ENCODE results near the gene HBD.
"Not testable (repeated sequence)": the region's sequence is repeated elsewhere in the genome, so short reads cannot be mapped to it uniquely, and the experiment has no call there.

HBD gene

GRCh38 chr11:5252919-5253265 lies 18.6 kb upstream of the HBD start:
- DNase-seq (ENCODE audit: low spot score) = no peak

- DNase-seq (ENCODE audit: low spot score) = no peak
Observed at GRCh38 chr11:5252192-5252918, 18.1 kb upstream of the HBD start.

GRCh38 chr11:5251746-5252145 lies 17.5 kb upstream of the HBD start:
- DNase-seq (ENCODE audit: low spot score) = no peak

GRCh38 chr11:5250543-5251204 lies 16.4 kb upstream of the HBD start:
- no peak for DNase-seq (ENCODE audit: low spot score)

- DNase-seq (ENCODE audit: low spot score) = not testable (repeated sequence)
Observed at GRCh38 chr11:5249807-5250396, 15.6 kb upstream of the HBD start, which contains the start of gene HBG1. Gene HBG1 (minus strand): TSS chr11:5249857. CDS start chr11:5249804, 53 bp downstream.

- not testable (repeated sequence) for DNase-seq (ENCODE audit: low spot score)
Observed at GRCh38 chr11:5248498-5248897, 14.2 kb upstream of the HBD start.

GRCh38 chr11:5247472-5248192 lies 13.3 kb upstream of the HBD start:
- no peak for DNase-seq (ENCODE audit: low spot score)

- no peak for DNase-seq (ENCODE audit: low spot score)
Observed at GRCh38 chr11:5246772-5247471, 12.6 kb upstream of the HBD start.

GRCh38 chr11:5245155-5245554 lies 10.9 kb upstream of the HBD start:
- no peak for DNase-seq (ENCODE audit: low spot score)

- no peak for DNase-seq (ENCODE audit: low spot score)
Observed at GRCh38 chr11:5243816-5244180, 9.5 kb upstream of the HBD start.

- DNase-seq (ENCODE audit: low spot score) = no peak
Observed at GRCh38 chr11:5242933-5243815, 8.9 kb upstream of the HBD start.

GRCh38 chr11:5242208-5242607 lies 7.9 kb upstream of the HBD start:
- no peak for DNase-seq (ENCODE audit: low spot score)

- DNase-seq (ENCODE audit: low spot score) = no peak
Observed at GRCh38 chr11:5241458-5241857, 7.2 kb upstream of the HBD start.

- DNase-seq (ENCODE audit: low spot score) = no peak
Observed at GRCh38 chr11:5240458-5240857, 6.2 kb upstream of the HBD start.

- DNase-seq (ENCODE audit: low spot score) = no peak
Observed at GRCh38 chr11:5240056-5240455, 5.8 kb upstream of the HBD start.

- no peak for DNase-seq (ENCODE audit: low spot score)
Observed at GRCh38 chr11:5239046-5239445, 4.8 kb upstream of the HBD start.

GRCh38 chr11:5238486-5238885 lies 4.2 kb upstream of the HBD start:
- DNase-seq (ENCODE audit: low spot score) = no peak

GRCh38 chr11:5237420-5237819 lies 3.1 kb upstream of the HBD start:
- DNase-seq (ENCODE audit: low spot score) = no peak

GRCh38 chr11:5235364-5236095 lies 1.2 kb upstream of the HBD start:
- DNase-seq (ENCODE audit: low spot score) = no peak

GRCh38 chr11:5233307-5233706 lies 976 bp downstream of the HBD start:
- no peak for DNase-seq (ENCODE audit: low spot score)
